HG02571 (cell line): ENCODE results near the gene UGT2B17.
"Not testable (repeated sequence)": the region's sequence is repeated elsewhere in the genome, so short reads cannot be mapped to it uniquely, and the experiment has no call there.

Experiments
- ATAC-seq: cut with Tn5 transposase; IDR thresholded peaks from one replicate; pipeline ENCODE4 v1.9.1; 2021; ENCODE audit warnings: mild to moderate bottlenecking, moderate library complexity; ENCODE audit not compliant: unreplicated experiment

The UGT2B17 gene

GRCh38 chr4:68576272-68577125 lies at the start of gene UGT2B17:
Gene UGT2B17, minus strand, starts transcription at chr4:68576322. Its CDS starts 7,838 bp downstream, at chr4:68568484.
- ATAC-seq: peak; percentile 65

- not testable (repeated sequence) for ATAC-seq
Measured at GRCh38 chr4:68622731-68623130, 46.6 kb upstream of the UGT2B17 start.

GRCh38 chr4:68617003-68617698 lies 41.0 kb upstream of the UGT2B17 start:
- ATAC-seq: peak; percentile 63

- no peak for ATAC-seq
Measured at GRCh38 chr4:68615699-68616422, 39.7 kb upstream of the UGT2B17 start.

GRCh38 chr4:68613752-68614151 lies 37.6 kb upstream of the UGT2B17 start:
- ATAC-seq: no peak

- ATAC-seq: no peak
Measured at GRCh38 chr4:68606240-68606639, 30.1 kb upstream of the UGT2B17 start.

- no peak for ATAC-seq
Measured at GRCh38 chr4:68599150-68599549, 23.0 kb upstream of the UGT2B17 start.

GRCh38 chr4:68597482-68597881 lies 21.4 kb upstream of the UGT2B17 start:
- no peak for ATAC-seq

- ATAC-seq: no peak
Measured at GRCh38 chr4:68594678-68595077, 18.6 kb upstream of the UGT2B17 start.

GRCh38 chr4:68593112-68593511 lies 17.0 kb upstream of the UGT2B17 start:
- no peak for ATAC-seq

- no peak for ATAC-seq
Measured at GRCh38 chr4:68592673-68593072, 16.6 kb upstream of the UGT2B17 start.

GRCh38 chr4:68591204-68591603 lies 15.1 kb upstream of the UGT2B17 start:
- no peak for ATAC-seq

GRCh38 chr4:68589790-68590189 lies 13.7 kb upstream of the UGT2B17 start:
- no peak for ATAC-seq

- no peak for ATAC-seq
Measured at GRCh38 chr4:68582339-68582717, 6.2 kb upstream of the UGT2B17 start.

GRCh38 chr4:68581383-68582338 lies 5.5 kb upstream of the UGT2B17 start:
- no peak for ATAC-seq

- no peak for ATAC-seq
Measured at GRCh38 chr4:68577590-68577989, 1.5 kb upstream of the UGT2B17 start.

- not testable (repeated sequence) for ATAC-seq
Measured at GRCh38 chr4:68575636-68576035, 486 bp downstream of the UGT2B17 start.

- ATAC-seq: no peak
Measured at GRCh38 chr4:68575081-68575480, 1.0 kb downstream of the UGT2B17 start.

GRCh38 chr4:68572653-68573170 lies 3.4 kb downstream of the UGT2B17 start:
- no peak for ATAC-seq

GRCh38 chr4:68570122-68570507 lies 6.0 kb downstream of the UGT2B17 start:
- ATAC-seq: peak; percentile 41
